Umbilical cord (tissue), 2 donors: ENCODE measurements around the gene LIPN. TPM values are rescaled to one million over a fixed set of nuclear protein-coding genes. Genes with fewer than 3 reads are reported as not detected.

Source experiments
- DNase-seq: peaks from one replicate; pipeline ENCODE4 v3.0.0-alpha.2; 2015; ENCODE audit warnings: low spot score
- total RNA-seq: library from RNA; depleted of rRNA; stranded (reverse); fragments of >200 nt; gene quantifications from one replicate; pipeline ENCODE4 v1.2.3, GENCODE V29; 2014; ENCODE audit warnings: low replicate concordance; ENCODE audit not compliant: insufficient read depth

The LIPN gene
- total RNA-seq, 1 donor from 2014 or later: not detected

DNA sequence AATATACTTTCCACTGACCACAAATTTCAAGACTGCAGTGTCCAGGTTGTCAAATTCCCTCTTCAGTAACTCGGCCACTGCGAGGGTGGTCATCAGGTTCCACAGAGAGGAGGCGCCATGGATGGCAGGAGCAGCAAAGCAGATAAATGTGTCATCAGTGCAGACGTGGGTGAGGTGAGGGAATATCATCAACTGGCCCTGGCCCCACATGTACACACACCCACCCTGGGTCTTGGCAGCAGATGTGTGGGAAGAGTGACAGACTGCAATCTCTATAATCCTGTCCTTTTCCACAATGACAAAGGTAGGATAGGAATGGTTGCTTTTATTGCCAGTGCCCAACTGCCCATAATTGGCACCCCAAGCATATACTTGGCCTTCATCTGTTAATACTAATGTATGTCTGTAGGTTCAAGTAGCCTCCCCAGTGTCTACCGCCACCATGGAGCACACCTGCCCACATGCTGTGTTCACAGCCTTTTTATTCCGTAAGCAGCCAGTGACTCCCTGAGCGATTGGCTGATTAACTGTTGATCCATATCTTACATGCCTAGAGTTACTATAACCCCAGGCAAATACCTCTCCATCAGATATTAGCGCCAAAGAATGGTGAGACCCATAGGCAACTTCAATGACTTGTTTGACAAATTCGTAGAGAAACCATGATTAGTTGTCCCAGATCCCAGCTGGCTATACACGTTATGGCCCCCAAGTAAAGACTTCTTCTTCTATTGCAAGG is 26.4 kb downstream of the LIPN start:
- DNase-seq: no peak

DNA sequence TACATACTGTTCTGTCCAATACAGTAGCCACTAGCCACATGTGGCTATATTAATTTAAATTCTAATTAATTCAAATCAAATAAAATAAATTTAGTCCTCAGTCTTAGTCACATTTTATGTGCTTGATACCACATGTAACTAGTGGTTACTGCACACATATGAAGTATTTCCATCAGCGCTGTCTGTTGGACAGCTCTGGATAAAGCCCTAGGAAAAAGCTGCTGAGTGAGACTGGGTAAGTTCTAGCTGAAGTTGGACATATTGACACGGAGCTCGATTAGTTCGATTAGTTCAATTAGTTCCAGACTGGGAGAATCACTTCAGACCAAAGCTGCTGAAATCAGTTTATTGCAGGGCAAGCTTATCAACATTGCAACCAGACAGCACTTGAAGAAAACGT is 27.6 kb downstream of the LIPN start:
- DNase-seq: no peak

DNA sequence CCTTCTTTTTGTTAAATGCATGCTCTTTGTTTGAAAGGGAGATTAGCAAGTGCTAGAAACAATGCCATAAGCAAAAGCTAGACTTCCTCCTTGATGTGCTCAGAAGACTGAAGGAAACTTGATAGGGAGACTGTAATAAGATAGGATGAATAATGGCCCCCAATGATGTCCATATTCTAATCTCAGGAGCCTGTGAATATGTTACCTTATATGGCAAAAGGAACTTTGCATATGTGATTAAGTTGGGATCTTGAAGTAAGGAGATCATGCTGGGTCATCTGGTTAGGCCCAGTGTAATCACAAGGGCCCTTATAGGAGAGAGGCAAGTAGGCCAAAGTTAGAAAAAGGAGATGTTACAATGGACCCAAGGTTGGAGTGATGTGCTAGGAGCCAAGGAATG is 29.1 kb downstream of the LIPN start:
- no peak for DNase-seq

GRCh38 chr10:88791924-88792323 is 32.1 kb downstream of the LIPN start:
- DNase-seq: no peak

- peak; percentile 29 for DNase-seq
These were observed 32.8 kb downstream of the LIPN start for GRCh38 chr10:88792661-88793060.

DNA sequence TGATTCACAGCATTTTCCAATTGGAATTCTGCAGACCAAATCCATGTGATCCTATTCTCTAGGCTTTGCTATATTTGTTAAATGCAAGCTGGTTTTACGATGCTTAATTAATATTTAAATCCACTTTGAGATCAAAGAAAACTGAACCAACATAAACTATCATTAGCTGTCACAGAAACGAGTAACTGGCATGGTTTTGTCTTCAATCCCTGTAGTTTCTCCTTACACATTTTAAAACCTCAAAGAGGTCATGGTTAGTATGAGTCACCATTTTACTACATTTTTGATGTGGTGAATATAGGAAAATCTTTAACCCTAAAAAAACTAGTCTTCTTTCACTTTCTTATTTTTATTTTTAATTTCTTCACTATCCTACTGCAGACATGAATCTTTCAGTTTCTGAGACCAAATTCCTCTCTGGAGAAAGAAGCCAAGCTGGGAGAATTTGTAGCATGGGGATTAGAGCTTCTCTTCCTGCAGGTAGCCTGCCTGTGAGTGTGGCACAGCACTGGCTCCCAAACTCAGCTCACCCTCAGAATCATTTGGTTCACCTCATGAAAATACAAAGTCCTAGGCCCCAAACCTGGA is 34.0 kb downstream of the LIPN start:
- no peak for DNase-seq

DNA sequence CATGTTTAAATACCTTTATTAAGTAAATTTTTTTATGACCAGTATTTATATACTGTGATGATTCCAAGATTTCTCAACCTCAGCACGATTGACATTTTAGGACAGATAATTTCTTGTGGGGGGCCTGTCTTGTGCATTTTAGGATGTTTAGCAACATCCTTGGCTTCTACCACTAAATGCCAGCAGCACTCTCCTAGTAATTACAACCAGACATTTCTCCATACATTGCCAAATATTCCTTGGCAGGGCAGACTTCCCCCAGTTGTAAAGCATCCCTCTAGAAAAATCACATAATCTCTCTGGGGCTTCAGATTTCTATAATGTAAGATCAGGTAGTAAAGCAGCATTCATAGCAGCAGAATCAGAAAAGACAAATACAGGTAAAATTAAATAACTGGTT is 34.9 kb downstream of the LIPN start:
- DNase-seq: no peak

GRCh38 chr10:88800152-88801125 is 40.6 kb downstream of the LIPN start:
- DNase-seq: peak; percentile 42

GRCh38 chr10:88802523-88803285 is 42.9 kb downstream of the LIPN start, which contains the start of gene LIPM:
Gene LIPM (plus strand): TSS chr10:88802730. CDS start chr10:88802897, 167 bp downstream.
- no peak for DNase-seq

GRCh38 chr10:88803641-88804040 is 43.8 kb downstream of the LIPN start:
- DNase-seq: no peak

DNA sequence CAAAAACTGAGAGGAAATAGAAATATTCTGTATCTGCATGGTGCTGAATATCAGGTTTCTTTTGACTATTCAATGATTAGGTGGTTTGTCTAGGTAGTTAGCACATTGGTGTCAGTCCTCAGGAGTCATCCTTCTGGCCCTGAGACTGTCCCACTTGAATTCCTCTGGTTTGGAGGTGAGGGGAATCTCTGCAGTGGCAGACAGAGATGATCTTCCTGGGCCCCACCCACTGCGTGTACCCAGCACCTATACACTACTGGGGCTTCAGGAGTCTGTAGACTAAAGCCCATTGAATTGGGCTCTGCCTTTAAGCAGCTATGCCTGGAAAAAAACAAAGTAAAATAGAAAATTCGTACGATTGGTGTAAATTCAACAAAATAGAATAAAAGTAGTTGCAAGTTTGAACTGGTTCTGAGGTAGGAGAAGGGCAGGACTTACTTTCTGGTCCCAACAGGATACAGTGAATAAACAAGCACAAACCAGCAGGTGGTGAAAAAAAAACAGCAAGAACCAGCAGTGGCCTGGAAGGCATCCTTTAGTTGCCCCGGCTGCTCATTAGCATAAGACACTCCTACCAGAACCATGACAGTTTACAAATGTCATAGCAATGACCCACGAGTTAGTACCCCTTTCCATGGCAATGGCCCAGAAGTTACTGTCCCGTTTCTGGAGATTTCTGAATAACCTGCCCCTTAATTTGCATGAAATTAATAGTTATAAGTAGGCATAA is 44.4 kb downstream of the LIPN start:
- DNase-seq: no peak

GRCh38 chr10:88805361-88805760 is 45.5 kb downstream of the LIPN start:
- DNase-seq: no peak

DNA sequence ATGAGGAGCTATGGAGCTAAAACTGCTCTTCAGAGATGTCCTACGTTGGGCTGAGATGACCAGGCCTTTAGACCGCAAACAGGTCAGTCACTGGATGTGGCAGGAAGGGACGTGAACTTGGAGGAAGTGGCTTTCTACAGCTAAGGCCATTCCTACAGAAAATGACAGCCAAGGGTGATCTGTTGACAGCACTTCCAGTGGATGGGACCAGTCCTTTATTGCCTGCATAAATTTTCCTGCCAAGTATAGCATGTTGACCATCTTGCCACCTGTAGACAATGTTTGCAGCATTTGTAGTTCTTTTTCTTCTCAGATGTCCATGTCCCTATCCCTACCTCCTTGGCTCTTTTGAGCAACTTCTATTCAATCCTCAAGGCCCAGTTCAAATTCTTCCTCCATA is 46.1 kb downstream of the LIPN start:
- DNase-seq: no peak

GRCh38 chr10:88809621-88810020 is 49.8 kb downstream of the LIPN start:
- DNase-seq: no peak

- peak; percentile 52 for DNase-seq
These were observed 50.6 kb downstream of the LIPN start for GRCh38 chr10:88810196-88810961.

GRCh38 chr10:88813200-88813599 is 53.4 kb downstream of the LIPN start:
- no peak for DNase-seq

GRCh38 chr10:88819290-88819689 is 59.5 kb downstream of the LIPN start:
- no peak for DNase-seq

- DNase-seq: peak; percentile 90
These were observed 61.1 kb downstream of the LIPN start for GRCh38 chr10:88820748-88821401.

DNA sequence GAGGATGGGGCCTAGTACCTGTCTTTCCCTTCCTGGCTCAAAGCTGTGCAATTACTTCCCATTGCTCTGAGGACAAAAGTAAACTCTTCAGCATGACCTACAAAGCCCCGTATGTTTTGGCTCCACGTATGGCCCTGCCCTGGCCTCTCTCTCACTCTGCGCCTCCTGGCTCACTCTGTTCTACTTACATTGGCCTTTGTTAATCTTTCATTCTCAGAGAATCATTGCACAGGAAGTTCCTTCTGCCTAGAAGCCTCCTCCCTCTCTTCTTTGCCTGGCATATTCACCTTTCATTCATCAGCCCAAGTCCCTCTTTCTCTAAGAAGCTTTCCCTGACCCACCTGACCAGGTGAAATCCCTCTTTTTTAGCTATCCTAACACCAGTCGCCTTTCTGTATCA is 66.6 kb downstream of the LIPN start:
- DNase-seq: no peak
